OCI-M1 (cell line): ENCODE data around the gene AHDC1.
"Not testable (repeated sequence)": the region's sequence is repeated elsewhere in the genome, so short reads cannot be mapped to it uniquely, and the experiment has no call there.

Source experiments
- DNase-seq: peaks from one replicate; lab custom pipeline; 2025; lab: John Stamatoyannopoulos, UW

Gene AHDC1

DNA sequence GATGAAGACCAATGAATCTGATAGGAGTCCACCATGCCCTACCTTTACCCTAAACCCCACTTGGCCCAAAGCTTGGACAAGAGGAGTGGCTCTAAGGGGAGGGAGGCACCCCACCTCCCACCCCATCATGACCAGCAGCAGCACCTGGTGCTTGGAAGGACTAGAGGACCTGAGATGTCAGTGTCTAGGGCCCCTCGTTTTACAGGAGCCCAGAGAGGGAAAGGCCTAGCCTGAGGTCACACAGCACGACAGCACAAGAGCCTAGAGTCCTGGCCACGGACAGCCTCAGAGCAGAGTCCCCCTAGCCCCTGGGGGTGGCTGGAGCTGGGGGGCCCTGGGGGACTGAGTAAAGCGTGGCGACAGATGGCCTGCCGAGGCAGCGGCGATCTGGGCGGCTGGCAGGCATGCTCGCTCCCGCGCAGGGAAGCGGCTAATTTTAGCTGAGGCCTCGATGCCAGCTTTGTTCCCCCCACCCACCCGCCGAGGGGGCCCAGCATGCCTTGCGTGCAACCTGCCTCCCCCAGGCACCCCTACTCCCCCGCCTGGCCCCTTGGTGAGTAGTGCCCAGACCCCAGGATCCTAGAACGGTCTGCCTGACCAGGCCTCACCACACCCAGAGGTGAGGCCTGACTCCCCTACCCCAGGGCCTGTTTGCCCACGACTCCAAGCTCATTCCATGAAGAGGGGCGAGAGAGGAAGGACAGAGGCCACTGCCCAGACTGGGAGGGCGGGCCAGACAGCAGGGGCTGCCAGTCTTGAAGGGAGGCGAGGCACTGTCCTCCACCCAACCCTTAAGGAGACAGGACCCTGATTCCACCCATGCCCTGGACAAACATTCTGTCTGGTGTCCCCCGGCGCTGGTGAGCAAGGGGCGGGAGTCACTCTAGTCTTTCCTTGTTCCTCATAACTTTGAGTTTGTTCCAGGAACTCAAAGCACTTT lies 39.0 kb downstream of the AHDC1 start:
- DNase-seq: no peak

DNA sequence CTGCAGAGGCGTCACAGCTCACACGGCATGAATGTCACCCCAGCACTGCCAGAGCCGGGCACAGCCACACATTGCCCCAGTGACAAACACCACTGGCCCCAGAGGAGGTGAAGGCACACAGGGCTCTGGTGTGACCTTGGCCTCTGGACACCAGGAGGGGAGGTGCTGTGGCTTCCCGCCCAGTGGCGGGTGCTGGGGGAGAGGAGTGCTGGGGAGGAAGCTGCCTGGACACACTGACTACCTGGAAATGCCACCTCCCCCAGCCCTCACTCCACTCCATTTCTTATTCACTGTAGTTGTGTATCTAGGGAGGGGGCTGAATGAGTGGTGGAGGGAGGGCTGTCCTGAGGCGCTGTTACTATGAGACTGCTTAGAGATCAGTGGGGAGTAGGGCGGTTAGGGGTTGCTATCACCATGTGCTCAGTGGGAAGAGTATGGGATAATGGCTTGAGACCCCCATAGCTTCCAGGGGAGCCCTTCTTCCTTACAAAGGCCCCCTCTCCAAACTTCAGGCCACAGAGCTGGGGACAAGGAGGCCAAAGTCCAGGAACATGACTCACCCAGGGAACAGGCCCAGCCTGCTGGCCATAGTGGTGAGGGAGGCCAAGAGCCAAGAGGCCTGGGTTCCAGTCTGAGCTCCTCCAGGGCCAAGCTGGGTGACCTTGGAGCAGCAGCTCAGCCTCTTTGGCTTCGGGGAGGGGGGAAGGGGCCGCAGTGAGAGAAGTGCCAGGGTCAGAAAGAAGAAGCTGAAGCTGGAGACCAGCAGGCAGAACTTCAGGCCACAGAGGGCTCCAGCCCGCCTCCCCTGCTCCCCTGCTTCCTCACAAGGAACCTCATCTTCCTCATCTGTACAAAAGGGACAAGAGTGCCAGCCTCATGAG lies 40.1 kb downstream of the AHDC1 start:
- DNase-seq: peak; percentile 32

- DNase-seq: no peak
Measured at GRCh38 chr1:27563341-27563590, 40.7 kb downstream of the AHDC1 start.

GRCh38 chr1:27562534-27563340 lies 41.2 kb downstream of the AHDC1 start:
- no peak for DNase-seq

DNA sequence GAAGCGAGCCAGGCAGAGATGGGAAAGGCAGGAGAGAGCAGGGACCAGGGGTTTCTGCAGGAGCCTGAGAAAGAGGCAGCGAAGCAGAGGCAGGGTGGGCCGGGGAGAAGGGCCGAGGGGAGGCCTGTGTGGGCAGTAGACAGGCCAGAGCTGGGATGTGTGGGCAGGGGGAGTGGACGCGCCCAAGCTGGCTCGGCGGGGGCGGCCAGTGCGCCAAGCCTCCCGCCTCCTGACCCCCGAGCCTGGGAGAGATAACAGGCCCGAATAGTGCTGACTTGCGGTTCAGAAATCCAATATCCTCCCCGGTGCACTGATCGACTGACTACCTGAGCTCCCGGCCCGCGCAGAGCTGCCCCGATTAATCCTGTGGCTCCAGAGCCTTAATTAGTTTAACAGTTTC lies 41.9 kb downstream of the AHDC1 start:
- DNase-seq: no peak

GRCh38 chr1:27561124-27561899 lies 42.6 kb downstream of the AHDC1 start:
- DNase-seq: no peak

DNA sequence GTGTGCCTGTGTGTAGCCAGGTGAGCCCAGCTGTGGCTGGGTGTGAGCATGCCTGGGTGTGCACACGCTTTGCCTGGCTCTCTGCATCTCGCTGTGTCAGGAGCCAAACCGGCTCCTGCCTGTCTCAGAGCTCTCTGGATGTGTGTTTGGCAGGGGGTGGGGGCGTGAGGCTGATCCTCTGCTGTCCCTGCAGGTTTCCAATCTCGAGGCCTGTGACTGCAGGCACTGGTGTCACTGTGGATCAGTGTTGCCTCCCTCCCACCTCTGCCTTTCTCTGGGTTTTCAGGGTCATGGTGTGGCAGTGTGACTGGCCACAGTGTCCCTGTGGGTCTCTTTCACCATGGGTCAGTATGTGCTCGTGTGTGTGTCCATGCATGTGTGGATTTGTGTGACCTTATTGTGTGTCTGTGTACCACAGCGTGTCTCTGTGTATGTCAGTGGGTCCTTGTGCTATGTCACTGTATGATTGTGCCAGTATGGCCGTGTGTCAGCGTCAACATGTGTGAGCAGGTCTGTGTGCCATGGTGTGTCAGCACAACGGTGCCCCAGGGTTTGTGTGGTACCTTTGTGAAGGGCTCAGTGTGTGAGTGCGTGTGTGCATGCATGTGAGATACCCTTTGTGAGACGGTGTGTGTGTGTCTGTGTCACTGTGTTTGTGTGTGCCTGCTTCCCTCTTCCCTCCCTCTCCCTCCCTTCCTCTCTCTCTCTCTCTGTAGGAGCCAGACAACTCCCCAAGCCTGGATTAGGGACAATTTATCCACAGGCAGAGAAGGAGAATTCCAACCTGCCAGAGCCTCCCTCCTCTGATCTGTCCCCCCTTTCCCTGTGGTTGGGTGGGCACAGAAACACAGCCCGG lies 43.4 kb downstream of the AHDC1 start:
- DNase-seq: no peak

- no peak for DNase-seq
Measured at GRCh38 chr1:27559466-27560030, 44.4 kb downstream of the AHDC1 start.

DNA sequence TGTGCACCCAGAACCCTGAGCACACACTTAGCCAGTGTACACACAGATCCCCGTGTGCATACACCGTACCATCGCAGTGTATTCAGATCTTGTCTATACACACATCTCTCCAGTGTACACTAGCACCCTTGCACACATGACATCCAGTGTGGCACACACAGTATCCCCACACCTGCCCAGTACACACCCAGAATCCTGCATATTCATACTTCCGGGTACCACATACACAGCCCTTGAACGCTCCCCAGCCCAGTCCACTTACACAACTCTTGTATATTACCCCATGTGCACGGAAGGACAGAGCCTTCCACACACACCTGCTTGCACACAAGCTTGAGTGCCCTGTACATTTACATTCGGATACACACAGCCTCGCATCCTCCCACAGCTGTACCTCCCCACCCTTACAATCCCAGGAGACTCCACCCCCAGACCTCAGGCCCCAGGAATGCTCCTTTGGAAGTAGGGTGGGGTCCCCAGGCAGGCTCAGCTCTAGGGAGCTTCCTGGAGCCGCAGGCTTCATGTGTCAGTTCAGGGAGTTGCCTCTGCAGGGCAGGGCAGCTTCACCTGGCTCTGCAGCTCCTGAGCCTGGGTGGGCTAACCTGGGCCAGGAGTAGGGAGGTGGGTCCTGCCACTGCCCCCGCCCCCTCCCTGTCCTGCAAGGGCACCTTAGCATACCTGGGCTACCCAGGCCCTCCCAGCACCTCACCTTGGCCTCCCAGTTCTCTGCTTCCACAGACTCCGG lies 46.2 kb downstream of the AHDC1 start:
- no peak for DNase-seq

DNA sequence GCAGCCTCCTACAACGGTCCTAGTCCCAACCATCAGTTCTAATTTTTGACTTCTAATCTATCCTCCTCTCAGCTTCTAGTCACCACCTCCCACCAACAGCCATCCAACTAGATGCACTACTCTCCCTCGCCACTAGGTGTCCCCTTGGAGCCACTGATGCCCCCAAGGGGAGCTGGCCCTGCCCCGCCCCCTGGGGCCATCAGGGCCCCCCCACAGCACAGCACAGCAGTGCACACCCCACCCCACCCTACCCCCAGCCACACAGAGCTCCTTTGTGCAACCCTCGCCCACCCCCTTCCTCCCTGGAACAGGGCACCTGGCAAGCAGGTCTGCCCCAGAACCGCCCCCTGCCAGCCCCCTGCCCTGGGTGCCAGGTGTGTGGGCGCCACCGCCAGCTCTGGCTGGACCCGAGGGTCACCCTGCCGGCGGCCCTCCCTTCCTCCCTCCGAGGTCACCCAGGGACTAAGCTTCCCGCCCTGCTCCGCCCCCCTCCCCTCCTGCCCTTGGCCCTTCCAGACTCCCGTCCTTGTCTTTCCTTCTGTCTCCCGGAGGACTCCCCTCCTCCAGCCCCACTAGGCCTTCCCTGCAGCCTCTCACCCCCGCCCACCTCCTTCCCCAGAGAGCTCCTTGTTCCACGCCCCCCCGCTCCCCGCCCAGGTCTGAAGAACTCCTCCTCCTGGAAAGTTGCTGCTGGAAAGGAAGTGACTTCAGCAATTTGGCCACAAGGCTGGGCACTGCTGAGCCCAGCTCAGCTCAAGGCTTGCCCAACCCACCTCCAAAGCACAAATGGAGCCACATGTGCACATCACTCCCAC lies 47.0 kb downstream of the AHDC1 start:
- peak; percentile 85 for DNase-seq

DNA sequence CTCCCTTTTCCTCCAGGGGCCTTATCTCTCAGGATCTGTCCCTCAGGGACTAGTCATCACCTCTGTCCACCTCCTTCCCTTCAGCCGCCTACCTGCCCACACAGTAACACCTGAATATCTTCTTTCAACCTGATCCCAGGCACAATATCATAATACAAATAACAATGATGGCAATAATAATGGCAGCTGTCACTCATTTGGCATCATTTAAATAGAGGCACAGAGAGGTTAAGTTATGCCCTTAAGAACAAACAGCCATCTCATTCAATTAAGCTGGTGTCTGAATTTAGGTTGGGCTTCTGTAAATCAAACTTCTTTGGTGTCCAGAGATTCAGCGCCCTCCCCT lies 47.5 kb downstream of the AHDC1 start:
- DNase-seq: no peak

DNA sequence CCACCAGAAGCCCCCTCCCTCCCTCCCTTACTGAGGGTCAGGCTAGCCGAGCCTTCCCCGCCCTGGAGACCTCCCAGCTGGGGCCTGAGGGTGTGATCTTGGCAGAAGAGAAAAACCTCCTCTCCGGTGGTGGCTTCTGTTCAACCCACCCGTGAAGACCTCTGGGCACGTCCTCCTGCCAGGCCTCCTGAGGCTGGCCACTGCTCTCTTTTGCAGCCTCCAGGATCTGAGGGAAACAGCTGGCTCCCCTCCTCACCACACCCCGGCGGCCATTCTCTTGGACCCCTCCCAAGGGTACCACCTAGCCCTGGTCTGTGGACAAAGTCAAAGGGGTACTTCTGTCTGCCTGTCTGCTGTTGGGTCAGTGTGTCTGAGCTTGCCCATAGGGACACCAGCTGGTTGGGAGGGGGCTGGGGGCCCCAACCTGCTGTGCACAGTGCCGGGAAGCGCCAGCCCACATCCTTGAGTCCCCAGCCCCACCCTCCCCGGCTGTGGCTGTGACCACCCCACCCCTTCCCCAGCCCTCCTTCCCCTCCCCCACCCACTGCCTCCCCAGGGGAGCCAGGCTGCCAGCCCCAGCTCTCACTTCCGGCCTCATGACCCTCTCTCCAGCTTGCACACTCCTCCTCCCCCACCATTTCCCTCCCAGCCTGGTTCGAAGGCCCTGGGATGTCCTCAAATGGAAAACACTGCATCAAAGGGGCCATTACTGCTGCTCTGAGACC lies 48.1 kb downstream of the AHDC1 start:
- peak; percentile 29 for DNase-seq

DNA sequence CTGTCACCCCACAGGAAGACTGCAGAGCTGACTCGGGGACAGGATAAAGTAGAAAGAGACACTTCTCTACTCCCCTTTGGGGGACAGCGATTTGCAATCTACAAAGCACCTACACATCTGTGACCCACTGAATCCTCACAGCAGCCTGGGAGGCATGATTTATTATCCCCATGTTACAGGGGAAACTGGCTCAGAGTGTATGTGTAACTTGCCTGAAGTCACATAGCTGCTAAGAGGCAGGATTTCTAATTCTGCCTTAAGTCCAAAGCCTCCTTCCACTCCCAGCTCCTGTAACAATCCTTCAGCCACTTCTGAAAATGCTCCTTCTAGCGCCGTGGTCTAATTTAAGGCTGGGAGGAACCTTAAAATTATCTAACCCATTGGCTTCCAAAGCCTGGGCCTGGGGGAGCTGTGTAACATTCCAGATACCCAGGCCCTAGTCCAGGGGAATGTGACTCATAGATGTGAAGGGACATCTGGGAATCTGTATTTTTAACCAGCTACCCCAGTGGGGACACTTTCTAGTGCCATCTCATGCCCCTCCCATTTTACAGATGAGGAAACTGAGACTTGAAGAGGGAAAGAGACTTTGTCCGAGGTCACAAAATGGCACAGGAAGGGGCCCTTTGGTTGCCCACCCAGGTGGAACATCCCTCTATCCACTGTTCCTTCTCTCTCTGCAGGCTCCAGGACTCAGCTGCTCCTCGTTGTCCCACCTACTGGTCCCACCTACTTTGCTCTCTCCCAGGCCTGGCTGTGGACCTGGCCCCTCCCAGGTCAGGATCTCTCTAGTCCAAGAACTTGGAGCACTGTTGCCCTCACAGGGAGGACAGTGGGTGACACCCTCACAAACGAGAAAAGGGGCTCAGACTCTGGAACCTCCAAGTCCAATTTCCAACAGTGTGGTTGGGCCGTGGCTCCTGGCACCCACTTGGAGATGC lies 48.9 kb downstream of the AHDC1 start:
- no peak for DNase-seq

DNA sequence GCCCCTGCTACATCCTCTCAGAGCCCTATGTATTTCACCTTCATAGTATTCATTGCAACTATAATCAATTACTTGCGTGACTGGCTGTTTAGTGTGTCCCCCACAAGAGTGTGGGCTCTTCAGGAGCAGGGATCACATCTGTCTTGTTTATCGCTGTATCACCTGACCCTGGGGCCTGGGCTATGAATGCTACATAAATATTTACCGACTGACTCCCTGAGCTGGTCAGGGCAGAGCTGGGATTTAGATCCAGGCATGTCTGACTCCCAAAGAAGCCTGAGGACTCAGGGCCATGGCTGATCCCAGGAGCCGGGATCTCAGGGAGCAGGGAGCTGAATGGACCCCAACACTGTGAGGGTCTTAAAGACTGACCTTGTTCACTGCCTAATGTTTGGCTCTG lies 49.7 kb downstream of the AHDC1 start:
- no peak for DNase-seq

GRCh38 chr1:27553823-27554222 lies 50.1 kb downstream of the AHDC1 start:
- not testable (repeated sequence) for DNase-seq

- DNase-seq: no peak
Measured at GRCh38 chr1:27552911-27553420, 51.0 kb downstream of the AHDC1 start.

DNA sequence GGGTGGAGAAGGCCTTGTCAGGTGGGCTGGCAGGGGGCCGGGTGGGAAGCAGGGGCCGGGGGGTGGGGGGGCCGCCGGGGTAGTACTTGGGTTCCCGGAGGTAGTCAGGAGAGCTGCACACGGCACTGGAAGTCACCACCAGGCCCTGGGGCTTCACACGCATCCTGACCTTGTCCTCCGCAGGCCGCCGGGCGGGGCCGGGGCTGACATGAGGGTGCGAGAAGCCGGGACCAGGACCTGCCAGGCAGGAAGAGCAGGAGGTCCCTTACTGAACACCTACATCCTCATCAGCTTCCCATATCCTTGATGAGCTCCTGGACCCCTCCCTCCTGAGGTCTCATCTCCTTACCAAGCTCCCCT lies 52.0 kb downstream of the AHDC1 start:
- no peak for DNase-seq
